Right lobe of liver (tissue), 6 donors: ENCODE data around the gene MAGI1. TPM values are rescaled to one million over a fixed set of nuclear protein-coding genes. Genes with fewer than 3 reads are reported as not detected.

ENCODE experiments used
- ATAC-seq, 4 donors: fragments of 200-7000 bp; cut with Tn5 transposase; one replicate each; pipeline ENCODE4 v1.9.1; 2020; ENCODE audit warnings: mild to moderate bottlenecking in 4 of 4, moderate library complexity in 4 of 4
- DNase-seq, 3 donors: peaks; one replicate each; pipeline ENCODE4 v3.0.0-alpha.2; 2020
- H3K27ac ChIP-seq, 3 donors: fragments of 200-600 bp; one replicate each; pipeline ENCODE4 v1.8.0; 2022
- H3K27me3 ChIP-seq, 2 donors: fragments of 200-600 bp; one replicate each; pipeline ENCODE4 v1.8.0; 2022
- H3K36me3 ChIP-seq, 4 donors: fragments of 200-600 bp; sonication (generic) in 1 of 4; one replicate each; pipeline versions ENCODE4 v1.5.1 to v1.8.0; 2017 to 2022; ENCODE audit warnings: control low read depth in 1 of 4
- H3K4me1 ChIP-seq, 4 donors: fragments of 200-600 bp; sonication (generic) in 1 of 4; one replicate each; pipeline versions ENCODE4 v1.5.1 to v1.8.0; 2017 to 2022; ENCODE audit warnings: control low read depth in 1 of 4
- H3K4me3 ChIP-seq, 3 donors: fragments of 200-600 bp; one replicate each; pipeline ENCODE4 v1.8.0; 2022
- H3K9me3 ChIP-seq, 4 donors: fragments of 200-600 bp; sonication (generic) in 1 of 4; one replicate each; pipeline versions ENCODE4 v1.5.1 to v1.8.0; 2017 to 2022; ENCODE audit warnings: control low read depth in 1 of 4
- POLR2A ChIP-seq: fragments of 450-650 bp; IDR thresholded peaks from one replicate; pipeline ENCODE4 v1.6.1; 2017; ENCODE audit warnings: antibody characterized with exemption, mild to moderate bottlenecking
- WGBS: methylation state at CpG from one replicate; pipeline ENCODE4 v1.1.6; 2018; ENCODE audit warnings: low coverage, low lambda C conversion rate; ENCODE audit not compliant: insufficient coverage; ENCODE audit errors: missing lambda C conversion rate; 5-methylcytosine and 5-hydroxymethylcytosine counted together
- intact Hi-C, 2 donors: fragments of 100-400 bp; cut with DNase I; formaldehyde crosslinking; loops; one replicate each; pipeline versions ENCODE4 v1.11.2 to v1.14.1; 2022
- total RNA-seq, 6 experiments: library from RNA; depleted of rRNA in 2 of 6; stranded (reverse); fragments of >200 nt in 2 of 6; fragmentation: NEBNext Ultra II Directional in 3 of 6; extraction: Animal tissue kit (Norgen Biotek cat#: 25700) in 3 of 6; gene quantifications; one replicate each; pipeline versions ENCODE4 v1.1.0 to v1.2.4, GENCODE V29; 2016 to 2023
- TF ChIP-seq, protein P1 (sequence below), 4 donors: fragments of 200-600 bp in 3 of 4; fragments of 450-650 bp in 1 of 4; IDR thresholded peaks; one replicate each; pipeline versions ENCODE4 v1.5.1 to v1.8.0; 2016 to 2022; ENCODE audit warnings: antibody characterized with exemption in 4 of 4, mild to moderate bottlenecking in 2 of 4
- donor health status: DM: no; HTN: yes; CAD: no.
- donor health status: DM: no; HTN: no; CAD: no.
- donor health status: DM: no; HTN: no; CAD: no.
- donor health status: DM: no; HTN: yes; CAD: no.
- donor health status: DM: no; HTN: yes; CAD: no.

Gene MAGI1
- total RNA-seq, 6 experiments from 2014 or later: 22.6 to 37.7 (median 26.9) TPM

DNA sequence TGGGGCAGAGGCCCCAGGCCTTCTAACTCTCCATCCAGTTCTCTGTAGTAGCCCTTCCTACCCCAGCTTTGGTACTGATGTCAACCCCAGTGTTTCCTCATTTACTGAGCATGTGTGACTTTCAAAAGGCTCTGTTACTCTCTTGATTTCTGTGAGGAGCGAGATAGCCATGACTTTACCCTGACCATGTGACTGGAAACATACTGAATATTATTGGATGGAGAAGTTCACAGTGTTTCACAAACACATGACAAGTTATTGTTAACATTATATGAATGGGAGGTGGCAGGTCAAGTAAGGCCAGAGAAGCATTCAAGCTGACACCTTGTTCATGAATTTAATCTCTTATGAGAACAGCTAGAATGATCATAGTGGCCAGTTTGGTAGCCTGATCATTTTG, 53.7 kb downstream of the MAGI1 start:
- Histone ChIP-seq H3K27ac (no peak overlapping the region), H3K36me3 (no peaks in the 10 kb centered on the region), H3K4me1 (no peaks in the 10 kb centered on the region), H3K27me3 (no peaks in the 10 kb centered on the region), H3K9me3 (no peaks in the 10 kb centered on the region), H3K4me3 (no peak overlapping the region)
- no peak for DNase-seq
- no peak for ATAC-seq
- 82% methylated on average over 1 of the region's 1 CpG for WGBS
- TF ChIP-seq, protein P1, sequence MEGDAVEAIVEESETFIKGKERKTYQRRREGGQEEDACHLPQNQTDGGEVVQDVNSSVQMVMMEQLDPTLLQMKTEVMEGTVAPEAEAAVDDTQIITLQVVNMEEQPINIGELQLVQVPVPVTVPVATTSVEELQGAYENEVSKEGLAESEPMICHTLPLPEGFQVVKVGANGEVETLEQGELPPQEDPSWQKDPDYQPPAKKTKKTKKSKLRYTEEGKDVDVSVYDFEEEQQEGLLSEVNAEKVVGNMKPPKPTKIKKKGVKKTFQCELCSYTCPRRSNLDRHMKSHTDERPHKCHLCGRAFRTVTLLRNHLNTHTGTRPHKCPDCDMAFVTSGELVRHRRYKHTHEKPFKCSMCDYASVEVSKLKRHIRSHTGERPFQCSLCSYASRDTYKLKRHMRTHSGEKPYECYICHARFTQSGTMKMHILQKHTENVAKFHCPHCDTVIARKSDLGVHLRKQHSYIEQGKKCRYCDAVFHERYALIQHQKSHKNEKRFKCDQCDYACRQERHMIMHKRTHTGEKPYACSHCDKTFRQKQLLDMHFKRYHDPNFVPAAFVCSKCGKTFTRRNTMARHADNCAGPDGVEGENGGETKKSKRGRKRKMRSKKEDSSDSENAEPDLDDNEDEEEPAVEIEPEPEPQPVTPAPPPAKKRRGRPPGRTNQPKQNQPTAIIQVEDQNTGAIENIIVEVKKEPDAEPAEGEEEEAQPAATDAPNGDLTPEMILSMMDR (IDR thresholded peaks at IDR 0.05): no peak
- TF ChIP-seq POLR2A: no peak
- intact Hi-C loops: no loop called here

GRCh38 chr3:65983100-65983499, 55.6 kb downstream of the MAGI1 start:
- ATAC-seq (no peak), DNase-seq (no peak)
- Histone ChIP-seq H3K27ac (no peak overlapping the region), H3K4me3 (no peak overlapping the region), H3K27me3 (no peaks in the 10 kb centered on the region), H3K36me3 (no peaks in the 10 kb centered on the region), H3K4me1 (no peaks in the 10 kb centered on the region), H3K9me3 (no peaks in the 10 kb centered on the region)
- TF ChIP-seq, protein P1 (IDR thresholded peaks at IDR 0.05): no peak
- no peak for TF ChIP-seq POLR2A
- 100% methylated on average over 1 of the region's 1 CpG for WGBS
- intact Hi-C loops: no loop called here

- no peaks in the 10 kb centered on the region for H3K27me3 ChIP-seq
- TF ChIP-seq, protein P1 (IDR thresholded peaks at IDR 0.05): no peak
- TF ChIP-seq POLR2A: no peak
- DNase-seq: no peak
- intact Hi-C loops: no loop called here
- H3K4me3 ChIP-seq: no peak overlapping the region
- no peaks in the 10 kb centered on the region for H3K36me3 ChIP-seq
- H3K4me1 ChIP-seq: no peaks in the 10 kb centered on the region
- no peak overlapping the region for H3K27ac ChIP-seq
- H3K9me3 ChIP-seq: no peaks in the 10 kb centered on the region
- 75% methylated on average over 4 of the region's 4 CpGs for WGBS
- ATAC-seq: peak in 1 of 4 donors; percentile 50
These were observed 59.0 kb downstream of the MAGI1 start for GRCh38 chr3:65979731-65980130.

GRCh38 chr3:65979162-65979561, 59.6 kb downstream of the MAGI1 start:
- no peaks in the 10 kb centered on the region for H3K9me3 ChIP-seq
- intact Hi-C loops: no loop called here
- no peak for DNase-seq

More at GRCh38 chr3:65979162-65979561, 59.6 kb downstream of the MAGI1 start:
- no peaks in the 10 kb centered on the region for H3K4me1 ChIP-seq
- ATAC-seq: peak in 1 of 4 donors; percentile 16
- TF ChIP-seq, protein P1 (IDR thresholded peaks at IDR 0.05): no peak
- no peak for TF ChIP-seq POLR2A
- H3K4me3 ChIP-seq: no peak overlapping the region
- WGBS: 72% methylated on average over 6 of the region's 6 CpGs
- H3K27ac ChIP-seq: no peak overlapping the region
- no peaks in the 10 kb centered on the region for H3K36me3 ChIP-seq
- H3K27me3 ChIP-seq: no peaks in the 10 kb centered on the region
